Kidney epithelial cell (primary cell): ENCODE measurements around the gene FGF2. TPM values are rescaled to one million over a fixed set of nuclear protein-coding genes. Genes with fewer than 3 reads are reported as not detected.
A peak's percentile ranks its signal among the peaks of the same experiment; 100 is the strongest.

Experiments
- DNase-seq: peaks from one replicate; pipeline ENCODE4 v3.0.0-alpha.2; 2010; ENCODE audit warnings: low read depth
- H3K27me3 ChIP-seq: 2 replicates; pipeline ENCODE4 v1.6.0; 2011; ENCODE audit warnings: low read length; ENCODE audit not compliant: control insufficient read depth, insufficient read depth
- H3K36me3 ChIP-seq: 2 replicates; pipeline ENCODE4 v1.5.1; 2011; ENCODE audit warnings: low read length; ENCODE audit not compliant: control insufficient read depth, insufficient read depth
- H3K4me3 ChIP-seq: 2 replicates; pipeline ENCODE4 v1.5.1; 2011; ENCODE audit warnings: low read depth, mild to moderate bottlenecking, control low read depth, low read length
- CTCF ChIP-seq: IDR thresholded peaks from 2 replicates; pipeline ENCODE4 v1.5.1; 2011; ENCODE audit warnings: mild to moderate bottlenecking, moderate library complexity, low read length, control low read depth, inconsistent platforms; ENCODE audit not compliant: insufficient read depth, poor library complexity, severe bottlenecking
- total RNA-seq: library from RNA; depleted of rRNA; stranded (reverse); fragments of >200 nt; gene quantifications from 2 replicates; pipeline ENCODE4 v1.2.3, GENCODE V29; 2015

Gene FGF2
- total RNA-seq, 1 donor from 2014 or later, result 29.4 TPM

GRCh38 chr4:122911588-122911987, 85.0 kb downstream of the FGF2 start:
- no peaks in the 10 kb centered on the region for H3K27me3 ChIP-seq
- no peak overlapping the region for H3K4me3 ChIP-seq
- peaks cover 1% of the 10 kb centered on the region for H3K36me3 ChIP-seq
- no peak for TF ChIP-seq CTCF
- no peak for DNase-seq

GRCh38 chr4:122912810-122913575, 86.4 kb downstream of the FGF2 start:
- no peak for TF ChIP-seq CTCF
- DNase-seq, result no peak
- no peak overlapping the region for H3K4me3 ChIP-seq
- peaks cover 1% of the 10 kb centered on the region for H3K36me3 ChIP-seq
- H3K27me3 ChIP-seq, result no peaks in the 10 kb centered on the region

- H3K27me3 ChIP-seq, result no peaks in the 10 kb centered on the region
- DNase-seq, result no peak
- TF ChIP-seq CTCF, result peak; percentile 49
- no peak overlapping the region for H3K4me3 ChIP-seq
- H3K36me3 ChIP-seq, result peaks cover 1% of the 10 kb centered on the region
Observed at GRCh38 chr4:122914292-122914904, 87.8 kb downstream of the FGF2 start.

GRCh38 chr4:122914938-122915337, 88.3 kb downstream of the FGF2 start:
- TF ChIP-seq CTCF, result no peak
- no peaks in the 10 kb centered on the region for H3K27me3 ChIP-seq
- peaks cover 1% of the 10 kb centered on the region for H3K36me3 ChIP-seq
- DNase-seq, result no peak
- H3K4me3 ChIP-seq, result no peak overlapping the region

GRCh38 chr4:122917731-122918130, 91.1 kb downstream of the FGF2 start:
- no peak for TF ChIP-seq CTCF
- peaks cover 1% of the 10 kb centered on the region for H3K36me3 ChIP-seq
- DNase-seq, result no peak
- no peak overlapping the region for H3K4me3 ChIP-seq
- no peaks in the 10 kb centered on the region for H3K27me3 ChIP-seq
